Cardiac muscle cell (in vitro differentiated cells and primary cell): ENCODE measurements around the gene KCNQ5. TPM values are rescaled to one million over a fixed set of nuclear protein-coding genes. Genes with fewer than 3 reads are reported as not detected.
A peak's percentile ranks its signal among the peaks of the same experiment; 100 is the strongest.

ENCODE experiments used
- DNase-seq, 2 donors: peaks; one replicate each; pipeline versions ENCODE4 v3.0.0 to v3.0.0-alpha.2; 2010 to 2017; ENCODE audit warnings: low read depth in 1 of 2, low spot score in 1 of 2
- H3K27ac ChIP-seq: fragments of 200-600 bp; sonication (generic); 2 replicates; pipeline ENCODE4 v1.5.1; 2016
- H3K27me3 ChIP-seq: fragments of 200-600 bp; sonication (generic); 2 replicates; pipeline ENCODE4 v1.6.0; 2016; ENCODE audit warnings: control low read depth
- H3K36me3 ChIP-seq: fragments of 200-600 bp; sonication (generic); 2 replicates; pipeline ENCODE4 v1.5.1; 2016; ENCODE audit warnings: control low read depth
- H3K4me1 ChIP-seq: fragments of 200-600 bp; sonication (generic); 2 replicates; pipeline ENCODE4 v1.8.1; 2017; ENCODE audit warnings: low read depth, mild to moderate bottlenecking, mixed run types
- H3K4me3 ChIP-seq: fragments of 200-600 bp; sonication (generic); 2 replicates; pipeline ENCODE4 v1.5.1; 2016; ENCODE audit warnings: mild to moderate bottlenecking
- H3K9me3 ChIP-seq: fragments of 200-600 bp; sonication (generic); 2 replicates; pipeline ENCODE4 v1.5.1; 2017; ENCODE audit warnings: low read depth, mild to moderate bottlenecking, control low read depth
- CTCF ChIP-seq: IDR thresholded peaks from 2 replicates; pipeline ENCODE4 v1.5.1; 2012; ENCODE audit warnings: low read depth, mild to moderate bottlenecking, low read length
- polyA plus RNA-seq: library from polyadenylated mRNA; unstranded; fragments of >200 nt; fragmentation: Nextera tagmentation; extraction: Ambion mirVana; gene quantifications from 2 replicates; pipeline ENCODE4 v1.2.1, GENCODE V29; 2016
- total RNA-seq: library from RNA; depleted of rRNA; stranded (reverse); fragments of >200 nt; gene quantifications from 2 replicates; pipeline ENCODE4 v1.2.3, GENCODE V29; 2016

Gene KCNQ5
- total and polyA plus RNA-seq, 2 experiments from 2014 or later, result 31.4 to 45.4 TPM

DNA sequence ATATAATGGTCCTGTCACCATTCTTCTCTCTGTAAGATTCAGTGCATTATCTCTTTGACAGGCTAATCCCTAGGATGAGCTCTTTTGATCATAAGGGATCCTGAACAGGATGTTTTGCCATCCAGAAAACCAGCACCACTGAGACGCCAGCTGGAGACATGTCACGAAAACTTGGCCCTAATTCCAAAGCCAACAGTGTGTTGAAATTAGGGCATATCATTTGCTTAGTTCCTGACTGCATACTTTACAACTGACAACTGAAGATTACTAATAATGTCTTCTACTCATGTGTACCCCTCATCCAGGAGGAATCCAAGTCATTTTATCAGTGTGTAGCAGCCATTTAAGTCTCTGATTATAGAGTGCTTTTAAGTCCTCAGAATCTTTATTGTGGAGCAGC lies 243.6 kb downstream of the KCNQ5 start:
- Histone ChIP-seq H3K36me3 (no peaks in the 10 kb centered on the region), H3K27me3 (no peaks in the 10 kb centered on the region), H3K27ac (no peak overlapping the region), H3K4me1 (peaks cover 28% of the 10 kb centered on the region), H3K9me3 (no peaks in the 10 kb centered on the region), H3K4me3 (no peak overlapping the region)
- no peak for TF ChIP-seq CTCF
- DNase-seq, result peak in 1 of 2 donors; percentile 32

DNA sequence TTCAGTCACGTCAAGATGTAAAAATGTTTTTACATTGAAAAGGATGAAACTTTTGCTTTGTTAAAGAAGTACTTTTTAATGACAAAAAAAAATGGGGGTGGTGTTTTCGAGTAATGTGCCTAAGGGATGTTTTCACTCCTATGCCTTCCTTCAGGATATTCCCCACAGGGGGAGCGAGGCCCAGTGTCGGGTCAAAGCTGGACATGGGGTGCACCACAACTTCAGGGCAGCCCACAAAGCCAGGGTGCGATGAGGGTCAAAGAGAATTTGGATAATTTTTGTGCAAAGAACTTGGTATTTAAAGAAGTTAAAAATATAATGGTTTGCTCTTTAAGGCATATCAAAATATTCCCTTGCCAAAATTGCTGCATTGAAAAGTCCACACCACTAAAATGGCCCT lies 247.8 kb downstream of the KCNQ5 start:
- no peak for TF ChIP-seq CTCF
- Histone ChIP-seq H3K4me1 (no peaks in the 10 kb centered on the region), H3K9me3 (no peaks in the 10 kb centered on the region), H3K27me3 (no peaks in the 10 kb centered on the region), H3K27ac (no peak overlapping the region), H3K4me3 (no peak overlapping the region), H3K36me3 (no peaks in the 10 kb centered on the region)
- DNase-seq, result no peak

- TF ChIP-seq CTCF, result no peak
- no peaks in the 10 kb centered on the region for H3K4me1 ChIP-seq
Observed at GRCh38 chr6:72873433-72873832, 251.6 kb downstream of the KCNQ5 start.

DNA sequence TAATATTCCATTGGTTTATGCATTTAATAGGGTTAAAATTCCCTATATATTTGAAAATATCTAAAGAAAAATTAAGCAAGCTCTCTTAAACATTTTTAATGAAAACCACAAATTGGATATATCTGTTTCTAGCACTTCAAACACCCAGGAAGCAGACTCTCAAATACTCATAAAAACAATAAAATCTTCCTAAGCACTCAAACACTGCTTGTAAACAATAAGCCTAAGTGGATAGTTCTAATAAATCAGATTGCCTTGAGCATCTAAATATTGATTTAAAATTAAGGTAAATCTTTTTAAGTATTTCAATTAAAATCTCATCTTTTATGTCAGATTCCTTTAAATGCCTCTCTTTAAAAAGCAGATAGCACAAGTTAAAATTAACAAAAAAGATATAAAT lies 254.4 kb downstream of the KCNQ5 start:
- no peaks in the 10 kb centered on the region for H3K9me3 ChIP-seq
- H3K4me1 ChIP-seq, result no peaks in the 10 kb centered on the region
- H3K36me3 ChIP-seq, result no peaks in the 10 kb centered on the region
- DNase-seq, result no peak
- H3K27ac ChIP-seq, result no peak overlapping the region
- no peak overlapping the region for H3K4me3 ChIP-seq
- H3K27me3 ChIP-seq, result no peaks in the 10 kb centered on the region
- TF ChIP-seq CTCF, result no peak

More at GRCh38 chr6:72873433-72873832, 251.6 kb downstream of the KCNQ5 start:
- DNase-seq, result no peak
- no peaks in the 10 kb centered on the region for H3K27me3 ChIP-seq
- no peaks in the 10 kb centered on the region for H3K9me3 ChIP-seq
- H3K36me3 ChIP-seq, result no peaks in the 10 kb centered on the region
- no peak overlapping the region for H3K4me3 ChIP-seq
- no peak overlapping the region for H3K27ac ChIP-seq

GRCh38 chr6:72886170-72886569 lies 264.3 kb downstream of the KCNQ5 start:
- H3K27me3 ChIP-seq, result no peaks in the 10 kb centered on the region
- no peak for TF ChIP-seq CTCF
- no peaks in the 10 kb centered on the region for H3K36me3 ChIP-seq

DNA sequence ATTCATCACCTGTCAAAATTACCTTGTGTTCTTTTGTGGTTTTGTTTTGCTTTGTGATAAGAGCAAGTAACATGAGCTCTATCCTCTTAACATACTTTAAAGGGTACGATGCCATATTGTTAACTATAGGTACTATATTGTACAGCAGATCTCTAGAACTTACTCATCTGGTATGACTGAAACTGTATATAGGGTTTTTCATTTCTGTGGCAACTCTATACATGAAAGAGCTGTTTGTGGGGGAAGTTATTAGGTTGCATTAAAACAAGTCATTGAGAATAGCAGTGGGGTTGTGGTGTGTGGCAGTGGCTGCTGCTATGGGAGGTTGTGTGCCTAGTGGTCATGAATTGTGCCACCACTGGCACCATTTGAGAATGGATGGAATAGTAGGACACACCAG lies 268.4 kb downstream of the KCNQ5 start:
- Histone ChIP-seq H3K36me3 (no peaks in the 10 kb centered on the region), H3K27me3 (no peaks in the 10 kb centered on the region), H3K27ac (no peak overlapping the region), H3K4me1 (peaks cover 8% of the 10 kb centered on the region), H3K9me3 (no peaks in the 10 kb centered on the region), H3K4me3 (no peak overlapping the region)
- DNase-seq, result no peak
- TF ChIP-seq CTCF, result no peak

More at GRCh38 chr6:72886170-72886569, 264.3 kb downstream of the KCNQ5 start:
- Histone ChIP-seq H3K9me3 (no peaks in the 10 kb centered on the region), H3K4me1 (peaks cover 8% of the 10 kb centered on the region), H3K27ac (no peak overlapping the region), H3K4me3 (no peak overlapping the region)
- DNase-seq, result no peak
